Upper lobe of left lung (tissue), 6 donors: ENCODE data around the gene CFAP299. TPM values are rescaled to one million over a fixed set of nuclear protein-coding genes. Genes with fewer than 3 reads are reported as not detected.

Experiments
- ATAC-seq, 2 donors: fragments of 200-7000 bp; cut with Tn5 transposase; one replicate each; pipeline ENCODE4 v1.9.1; 2022; ENCODE audit warnings: mild to moderate bottlenecking in 2 of 2, moderate library complexity in 2 of 2; ENCODE audit not compliant: low FRiP score in 2 of 2
- DNase-seq, 2 donors: peaks; one replicate each; pipeline ENCODE4 v3.0.0-alpha.2; 2019 to 2020
- H3K27ac ChIP-seq, 4 donors: fragments of 200-600 bp; sonication (generic); one replicate each; pipeline ENCODE4 v1.5.1; 2016 to 2019
- H3K27me3 ChIP-seq, 4 donors: fragments of 200-600 bp; sonication (generic); one replicate each; pipeline ENCODE4 v1.5.1; 2017 to 2019
- H3K36me3 ChIP-seq, 4 donors: fragments of 200-600 bp; sonication (generic); one replicate each; pipeline ENCODE4 v1.5.1; 2016 to 2019
- H3K4me1 ChIP-seq, 4 donors: fragments of 200-600 bp; sonication (generic); one replicate each; pipeline ENCODE4 v1.5.1; 2018 to 2019
- H3K4me3 ChIP-seq, 4 donors: fragments of 200-600 bp; sonication (generic); one replicate each; pipeline ENCODE4 v1.5.1; 2017 to 2019; ENCODE audit warnings: mild to moderate bottlenecking in 2 of 4, moderate library complexity in 1 of 4
- H3K9me3 ChIP-seq, 4 donors: fragments of 200-600 bp; sonication (generic); one replicate each; pipeline ENCODE4 v1.5.1; 2018 to 2019
- EP300 ChIP-seq, 4 donors: sonication (generic); formaldehyde crosslinking; IDR thresholded peaks; one replicate each; pipeline ENCODE4 v1.5.1; 2017; ENCODE audit warnings: antibody characterized with exemption in 4 of 4, control low read depth in 2 of 4
- POLR2A ChIP-seq, 4 donors: fragments of 450-650 bp; IDR thresholded peaks; one replicate each; pipeline ENCODE4 v1.5.1; 2016 to 2017; ENCODE audit warnings: antibody characterized with exemption in 4 of 4, mild to moderate bottlenecking in 2 of 4
- POLR2AphosphoS5 ChIP-seq, 2 donors: sonication (generic); formaldehyde crosslinking; IDR thresholded peaks; one replicate each; pipeline ENCODE4 v1.5.1; 2017; ENCODE audit warnings: antibody characterized with exemption in 2 of 2
- WGBS, 2 donors: methylation state at CpG; one replicate each; pipeline ENCODE4 v1.1.5; 2017 to 2018; 5-methylcytosine and 5-hydroxymethylcytosine counted together
- total RNA-seq, 6 donors: library from RNA; depleted of rRNA in 4 of 6; stranded (reverse); fragments of >200 nt in 4 of 6; gene quantifications; one replicate each; pipeline versions ENCODE4 v1.1.0 to v1.2.1, GENCODE V29; 2016 to 2021
- TF ChIP-seq, protein P1 (sequence below), 6 experiments: fragments of 450-650 bp in 4 of 6; fragments of 200-600 bp in 2 of 6; sonication (generic) in 2 of 6; IDR thresholded peaks; one replicate each; pipeline ENCODE4 v1.5.1; 2016 to 2019; ENCODE audit warnings: antibody characterized with exemption in 6 of 6
- donor health status: DM: no; HTN: no; CAD: no; lungs with moderate emphysema.
- donor health status: DM: no; HTN: yes; CAD: no; lungs with severe emphysema.

The CFAP299 gene
- total RNA-seq, 6 donors from 2014 or later, result 0.46 to 31.6 (median 3.9) TPM

DNA sequence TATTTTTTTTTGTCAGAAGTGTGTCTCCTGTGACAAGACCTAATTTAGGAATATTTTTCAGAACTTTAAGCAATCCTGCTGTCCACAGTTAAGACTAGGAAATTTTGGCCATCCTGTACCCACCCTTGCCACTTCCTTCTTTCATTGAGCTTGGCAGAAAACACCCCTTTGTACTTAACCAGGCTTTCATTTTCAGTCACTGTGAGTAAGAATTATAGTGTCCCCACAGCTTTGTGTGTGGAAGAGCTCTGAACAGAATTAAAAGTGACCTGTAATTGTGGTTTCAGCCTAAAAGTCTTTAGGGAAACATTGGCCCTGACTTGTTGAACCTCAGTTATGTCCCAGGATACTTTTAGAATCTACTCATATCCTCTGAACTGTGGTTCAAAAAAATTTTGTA, 541.3 kb downstream of the CFAP299 start:
- DNase-seq, result no peak
- no peak overlapping the region for H3K4me3 ChIP-seq
- H3K27me3 ChIP-seq, result no peaks in the 10 kb centered on the region
- TF ChIP-seq POLR2AphosphoS5 (IDR thresholded peaks at IDR 0.05) (no peak), POLR2A (IDR thresholded peaks at IDR 0.05) (no peak), EP300 (IDR thresholded peaks at IDR 0.05) (no peak)
- TF ChIP-seq, protein P1, sequence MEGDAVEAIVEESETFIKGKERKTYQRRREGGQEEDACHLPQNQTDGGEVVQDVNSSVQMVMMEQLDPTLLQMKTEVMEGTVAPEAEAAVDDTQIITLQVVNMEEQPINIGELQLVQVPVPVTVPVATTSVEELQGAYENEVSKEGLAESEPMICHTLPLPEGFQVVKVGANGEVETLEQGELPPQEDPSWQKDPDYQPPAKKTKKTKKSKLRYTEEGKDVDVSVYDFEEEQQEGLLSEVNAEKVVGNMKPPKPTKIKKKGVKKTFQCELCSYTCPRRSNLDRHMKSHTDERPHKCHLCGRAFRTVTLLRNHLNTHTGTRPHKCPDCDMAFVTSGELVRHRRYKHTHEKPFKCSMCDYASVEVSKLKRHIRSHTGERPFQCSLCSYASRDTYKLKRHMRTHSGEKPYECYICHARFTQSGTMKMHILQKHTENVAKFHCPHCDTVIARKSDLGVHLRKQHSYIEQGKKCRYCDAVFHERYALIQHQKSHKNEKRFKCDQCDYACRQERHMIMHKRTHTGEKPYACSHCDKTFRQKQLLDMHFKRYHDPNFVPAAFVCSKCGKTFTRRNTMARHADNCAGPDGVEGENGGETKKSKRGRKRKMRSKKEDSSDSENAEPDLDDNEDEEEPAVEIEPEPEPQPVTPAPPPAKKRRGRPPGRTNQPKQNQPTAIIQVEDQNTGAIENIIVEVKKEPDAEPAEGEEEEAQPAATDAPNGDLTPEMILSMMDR (IDR thresholded peaks at IDR 0.05), result no peak
- H3K9me3 ChIP-seq, result no peaks in the 10 kb centered on the region
- H3K36me3 ChIP-seq, result no peaks in the 10 kb centered on the region
- H3K4me1 ChIP-seq, result no peaks in the 10 kb centered on the region
- H3K27ac ChIP-seq, result no peak overlapping the region
- no peak for ATAC-seq

DNA sequence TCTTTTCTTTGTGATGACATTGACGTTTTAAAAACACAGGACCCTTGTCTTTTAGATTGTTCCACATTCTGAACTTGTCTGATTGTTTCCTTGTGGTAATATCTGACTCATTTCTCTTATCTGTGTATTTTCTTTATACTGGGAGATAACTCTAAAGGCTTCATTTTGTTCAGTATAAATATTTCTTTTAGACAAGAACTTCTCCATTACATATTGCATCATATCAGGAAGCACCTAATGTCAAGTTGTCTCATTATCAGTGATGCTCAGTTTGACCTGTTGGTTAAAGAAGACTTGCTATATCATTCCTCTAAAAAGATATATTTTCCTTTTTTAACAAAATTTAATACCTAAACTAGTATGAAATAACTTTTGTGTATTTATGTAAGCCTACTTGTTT, 542.7 kb downstream of the CFAP299 start:
- H3K4me3 ChIP-seq, result no peak overlapping the region
- 13 to 35% methylated on average over 1 of the region's 1 CpG for WGBS, 2 donors
- H3K9me3 ChIP-seq, result no peaks in the 10 kb centered on the region
- no peaks in the 10 kb centered on the region for H3K27me3 ChIP-seq
- H3K36me3 ChIP-seq, result no peaks in the 10 kb centered on the region
- DNase-seq, result no peak
- TF ChIP-seq EP300 (IDR thresholded peaks at IDR 0.05) (no peak), POLR2AphosphoS5 (IDR thresholded peaks at IDR 0.05) (no peak), POLR2A (IDR thresholded peaks at IDR 0.05) (no peak)
- TF ChIP-seq, protein P1 (IDR thresholded peaks at IDR 0.05), result no peak
- no peak for ATAC-seq
- H3K4me1 ChIP-seq, result no peaks in the 10 kb centered on the region
- no peak overlapping the region for H3K27ac ChIP-seq

DNA sequence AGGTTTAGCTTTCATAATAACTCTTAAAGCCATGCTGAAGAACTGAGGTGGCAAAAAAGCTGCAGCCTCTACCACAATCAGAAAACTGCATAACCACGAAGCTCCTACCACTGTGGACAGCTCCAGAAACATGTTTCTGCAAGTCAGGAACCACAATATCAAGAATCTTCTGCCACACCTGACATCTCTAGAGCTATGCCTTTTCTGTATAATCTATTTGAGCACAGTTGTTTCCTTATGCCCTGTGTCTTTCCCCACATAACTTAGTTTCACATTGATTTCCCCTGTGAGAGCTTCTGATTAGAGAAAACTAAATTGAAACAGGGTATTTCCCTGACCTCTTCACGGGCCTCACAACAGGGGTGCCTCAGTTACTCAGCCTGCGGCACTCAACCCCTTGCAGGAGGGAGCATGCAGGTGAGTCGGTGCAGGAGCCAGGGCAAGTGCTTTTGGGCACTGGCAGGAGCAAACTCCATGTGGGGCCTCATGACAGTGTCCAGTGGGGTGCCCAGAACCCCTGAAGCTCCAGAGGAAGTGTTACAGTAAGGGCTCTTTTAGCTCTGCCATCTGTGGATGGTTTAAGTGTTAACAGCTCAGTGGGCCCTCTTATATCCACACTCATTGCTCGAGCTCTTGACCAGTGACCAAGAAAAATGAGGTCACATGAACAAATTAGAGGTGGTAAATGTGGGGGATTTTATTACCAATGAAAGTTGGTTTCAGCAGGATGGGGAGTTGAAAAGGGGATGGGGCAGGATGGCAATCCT, 562.2 kb downstream of the CFAP299 start:
- ATAC-seq, result no peak
- H3K27ac ChIP-seq, result no peak overlapping the region
- H3K4me3 ChIP-seq, result no peak overlapping the region
- H3K27me3 ChIP-seq, result no peaks in the 10 kb centered on the region
- H3K36me3 ChIP-seq, result no peaks in the 10 kb centered on the region
- TF ChIP-seq EP300 (IDR thresholded peaks at IDR 0.05), result no peak
- H3K9me3 ChIP-seq, result no peaks in the 10 kb centered on the region
- WGBS, 2 donors, result 72 to 73% methylated on average over 5 of the region's 5 CpGs
- DNase-seq, result no peak
- no peaks in the 10 kb centered on the region for H3K4me1 ChIP-seq

DNA sequence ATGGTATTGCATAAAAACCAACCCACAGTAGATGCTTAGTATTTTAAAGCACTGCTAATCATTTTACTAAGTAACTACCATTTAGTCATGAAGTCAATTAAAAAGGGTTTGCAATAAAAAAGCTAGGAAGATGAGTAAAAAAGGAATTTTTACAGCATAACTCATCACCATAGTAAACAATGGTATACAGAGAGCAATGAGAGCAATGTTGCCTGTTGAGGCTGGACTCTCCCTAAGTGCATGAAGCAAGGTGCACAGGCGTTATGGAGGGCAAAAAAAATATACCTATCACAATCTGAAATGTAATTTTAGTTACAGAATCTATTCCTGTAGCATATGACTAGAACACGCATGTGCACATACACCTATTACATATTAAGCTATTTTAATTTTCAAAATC, 565.4 kb downstream of the CFAP299 start:
- no peaks in the 10 kb centered on the region for H3K27me3 ChIP-seq
- TF ChIP-seq, protein P1 (IDR thresholded peaks at IDR 0.05), result no peak
- TF ChIP-seq POLR2A (IDR thresholded peaks at IDR 0.05) (no peak), EP300 (IDR thresholded peaks at IDR 0.05) (no peak), POLR2AphosphoS5 (IDR thresholded peaks at IDR 0.05) (no peak)
- WGBS, 2 donors, result 71 to 83% methylated on average over 2 of the region's 2 CpGs
- no peaks in the 10 kb centered on the region for H3K9me3 ChIP-seq
- no peaks in the 10 kb centered on the region for H3K4me1 ChIP-seq
- no peak overlapping the region for H3K4me3 ChIP-seq
- DNase-seq, result no peak
- no peak for ATAC-seq
- no peaks in the 10 kb centered on the region for H3K36me3 ChIP-seq
- no peak overlapping the region for H3K27ac ChIP-seq

DNA sequence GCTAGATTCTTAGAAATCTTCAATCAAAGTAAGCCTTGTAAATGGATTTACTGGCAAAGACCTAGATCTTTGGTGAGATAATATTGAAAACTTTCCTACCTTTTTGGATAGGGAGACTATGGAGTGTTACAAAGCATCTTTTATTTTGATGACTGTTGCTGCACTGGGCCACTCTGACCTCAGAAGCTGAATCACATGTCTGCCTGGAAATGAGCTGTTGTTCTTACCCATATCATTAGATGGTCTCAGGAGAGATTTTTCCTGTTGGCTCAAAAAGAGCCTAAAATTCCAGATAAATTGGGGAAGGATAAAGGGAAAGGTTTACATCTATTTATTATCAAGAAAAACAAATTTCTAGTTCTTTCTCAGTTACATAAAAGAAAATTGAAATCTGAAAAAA, 567.5 kb downstream of the CFAP299 start:
- H3K9me3 ChIP-seq, result peaks cover 0 to 6% (median 0%) of the 10 kb centered on the region in 4 donors
- no peaks in the 10 kb centered on the region for H3K27me3 ChIP-seq
- no peak overlapping the region for H3K27ac ChIP-seq
- TF ChIP-seq POLR2AphosphoS5 (IDR thresholded peaks at IDR 0.05) (no peak), EP300 (IDR thresholded peaks at IDR 0.05) (no peak), POLR2A (IDR thresholded peaks at IDR 0.05) (no peak)
- TF ChIP-seq, protein P1 (IDR thresholded peaks at IDR 0.05), result no peak
- H3K4me3 ChIP-seq, result no peak overlapping the region
- H3K36me3 ChIP-seq, result no peaks in the 10 kb centered on the region
- DNase-seq (no peak), ATAC-seq (no peak)
- H3K4me1 ChIP-seq, result no peaks in the 10 kb centered on the region
